ENCODE results near the gene MAP2K5.

Gene MAP2K5

GRCh38 chr15:67827562-67828277 lies 285.2 kb downstream of the MAP2K5 start:
- no peak for FAIRE-seq

- FAIRE-seq, result no peak
These were observed 285.9 kb downstream of the MAP2K5 start for GRCh38 chr15:67828278-67828968.

- FAIRE-seq, result no peak
These were observed 286.6 kb downstream of the MAP2K5 start for GRCh38 chr15:67828969-67829646.

GRCh38 chr15:67829647-67830504 lies 287.4 kb downstream of the MAP2K5 start:
- no peak for FAIRE-seq

- FAIRE-seq, result no peak
These were observed 288.9 kb downstream of the MAP2K5 start for GRCh38 chr15:67831363-67831762.

- FAIRE-seq, result no peak
These were observed 289.6 kb downstream of the MAP2K5 start for GRCh38 chr15:67832031-67832551.

GRCh38 chr15:67832897-67833709 lies 290.6 kb downstream of the MAP2K5 start:
- FAIRE-seq, result no peak

- FAIRE-seq, result no peak
These were observed 291.4 kb downstream of the MAP2K5 start for GRCh38 chr15:67833710-67834511.

- FAIRE-seq, result no peak
These were observed 292.2 kb downstream of the MAP2K5 start for GRCh38 chr15:67834581-67835296.

- FAIRE-seq, result no peak
These were observed 293.0 kb downstream of the MAP2K5 start for GRCh38 chr15:67835297-67836133.

- FAIRE-seq, result no peak
These were observed 293.6 kb downstream of the MAP2K5 start for GRCh38 chr15:67836134-67836455.

GRCh38 chr15:67836477-67836876 lies 294.0 kb downstream of the MAP2K5 start:
- peak; percentile 61 for FAIRE-seq

- FAIRE-seq, result no peak
These were observed 294.5 kb downstream of the MAP2K5 start for GRCh38 chr15:67836955-67837354.

GRCh38 chr15:67838789-67839332 lies 296.4 kb downstream of the MAP2K5 start:
- no peak for FAIRE-seq

GRCh38 chr15:67839499-67839928 lies 297.0 kb downstream of the MAP2K5 start:
- no peak for FAIRE-seq

- peak; percentile 95 for FAIRE-seq
These were observed 297.6 kb downstream of the MAP2K5 start, which contains the start of gene RNU6-1 for GRCh38 chr15:67839929-67840748. TSS of gene RNU6-1 (minus strand) at chr15:67840045.

- FAIRE-seq, result no peak
These were observed 298.4 kb downstream of the MAP2K5 start for GRCh38 chr15:67840749-67841512.

GRCh38 chr15:67841513-67841762 lies 298.9 kb downstream of the MAP2K5 start:
- FAIRE-seq, result no peak
